Measurements from ENCODE around the gene KIF15. TPM values are rescaled to one million over a fixed set of nuclear protein-coding genes. Genes with fewer than 3 reads are reported as not detected.

KIF15 gene
- total RNA-seq, 1 experiment from 2014 or later, result 21.9 TPM

DNA sequence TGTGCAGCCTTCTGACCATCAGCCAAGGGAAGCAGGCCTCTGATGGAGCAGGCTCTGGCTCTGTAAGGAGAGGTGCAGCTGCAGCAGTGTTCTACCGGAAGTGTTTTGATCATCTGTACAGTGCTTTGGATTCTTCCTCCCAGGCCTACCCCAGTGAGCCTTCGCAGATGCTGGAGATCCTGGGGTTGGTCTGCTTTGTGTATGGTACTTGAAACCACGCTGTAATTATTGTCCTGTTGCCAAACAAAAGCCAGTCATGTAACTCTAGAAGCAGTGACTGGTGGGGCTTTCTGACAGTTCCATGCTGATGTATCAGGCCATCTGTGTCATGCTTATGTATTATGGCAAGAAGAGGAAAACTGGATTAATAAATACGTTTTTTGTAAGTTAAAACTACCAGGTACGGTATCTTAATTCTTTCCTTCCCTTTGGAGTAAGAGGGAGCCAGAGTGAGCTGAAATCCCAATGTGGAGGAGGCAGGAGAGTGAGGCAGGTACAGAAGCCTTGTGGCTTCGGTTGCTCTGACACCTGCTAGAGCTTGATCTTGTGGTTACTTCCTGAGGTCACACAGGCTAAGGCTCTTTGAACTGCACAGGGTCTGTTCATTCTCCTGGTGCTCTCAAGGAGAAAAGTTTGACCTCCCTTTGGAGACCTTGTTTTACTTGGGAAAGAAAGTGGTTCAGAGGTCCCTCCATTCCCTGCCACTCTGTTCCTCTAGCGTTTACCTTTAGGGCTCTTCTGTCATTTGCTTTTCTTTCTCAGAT is 103.9 kb downstream of the KIF15 start:
- DNase-seq (ENCODE audit: low spot score), result no peak
- no peak overlapping the region for H3K4me3 ChIP-seq (ENCODE audit: low read depth, low read length, poor library complexity, severe bottlenecking)
- H3K4me1 ChIP-seq (ENCODE audit: insufficient read depth, low read length, poor library complexity, severe bottlenecking), result no peaks in the 10 kb centered on the region
- POLR2A ChIA-PET (ENCODE audit: low non-redundant PET), result no interaction called here
- no peaks in the 10 kb centered on the region for H3K36me3 ChIP-seq (ENCODE audit: insufficient read depth, low read length, poor library complexity, severe bottlenecking)
- intact Hi-C loops (cut with micrococcal nuclease; ENCODE audit: unreplicated experiment), result no loop called here
- no peaks in the 10 kb centered on the region for H3K9me3 ChIP-seq (ENCODE audit: low read depth, low read length, poor library complexity, severe bottlenecking)
- TF ChIP-seq, protein P1, sequence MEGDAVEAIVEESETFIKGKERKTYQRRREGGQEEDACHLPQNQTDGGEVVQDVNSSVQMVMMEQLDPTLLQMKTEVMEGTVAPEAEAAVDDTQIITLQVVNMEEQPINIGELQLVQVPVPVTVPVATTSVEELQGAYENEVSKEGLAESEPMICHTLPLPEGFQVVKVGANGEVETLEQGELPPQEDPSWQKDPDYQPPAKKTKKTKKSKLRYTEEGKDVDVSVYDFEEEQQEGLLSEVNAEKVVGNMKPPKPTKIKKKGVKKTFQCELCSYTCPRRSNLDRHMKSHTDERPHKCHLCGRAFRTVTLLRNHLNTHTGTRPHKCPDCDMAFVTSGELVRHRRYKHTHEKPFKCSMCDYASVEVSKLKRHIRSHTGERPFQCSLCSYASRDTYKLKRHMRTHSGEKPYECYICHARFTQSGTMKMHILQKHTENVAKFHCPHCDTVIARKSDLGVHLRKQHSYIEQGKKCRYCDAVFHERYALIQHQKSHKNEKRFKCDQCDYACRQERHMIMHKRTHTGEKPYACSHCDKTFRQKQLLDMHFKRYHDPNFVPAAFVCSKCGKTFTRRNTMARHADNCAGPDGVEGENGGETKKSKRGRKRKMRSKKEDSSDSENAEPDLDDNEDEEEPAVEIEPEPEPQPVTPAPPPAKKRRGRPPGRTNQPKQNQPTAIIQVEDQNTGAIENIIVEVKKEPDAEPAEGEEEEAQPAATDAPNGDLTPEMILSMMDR (conservative IDR thresholded peaks at IDR 0.05; ENCODE audit: low read depth, low read length), result no peak
- no peak for TF ChIP-seq EZH2 (IDR thresholded peaks at IDR 0.05; ENCODE audit: borderline replicate concordance, low read depth, low read length, poor library complexity, severe bottlenecking)
- no TSS peak for BruUV-seq (replicated peaks)
- H3K27me3 ChIP-seq (replicated peaks; ENCODE audit: insufficient read depth, low read depth, low read length, poor library complexity), result no peaks in the 10 kb centered on the region
- H3K27ac ChIP-seq (ENCODE audit: low read depth, low read length, poor library complexity, severe bottlenecking), result no peak overlapping the region
- CTCF ChIA-PET, result no interaction called here

DNA sequence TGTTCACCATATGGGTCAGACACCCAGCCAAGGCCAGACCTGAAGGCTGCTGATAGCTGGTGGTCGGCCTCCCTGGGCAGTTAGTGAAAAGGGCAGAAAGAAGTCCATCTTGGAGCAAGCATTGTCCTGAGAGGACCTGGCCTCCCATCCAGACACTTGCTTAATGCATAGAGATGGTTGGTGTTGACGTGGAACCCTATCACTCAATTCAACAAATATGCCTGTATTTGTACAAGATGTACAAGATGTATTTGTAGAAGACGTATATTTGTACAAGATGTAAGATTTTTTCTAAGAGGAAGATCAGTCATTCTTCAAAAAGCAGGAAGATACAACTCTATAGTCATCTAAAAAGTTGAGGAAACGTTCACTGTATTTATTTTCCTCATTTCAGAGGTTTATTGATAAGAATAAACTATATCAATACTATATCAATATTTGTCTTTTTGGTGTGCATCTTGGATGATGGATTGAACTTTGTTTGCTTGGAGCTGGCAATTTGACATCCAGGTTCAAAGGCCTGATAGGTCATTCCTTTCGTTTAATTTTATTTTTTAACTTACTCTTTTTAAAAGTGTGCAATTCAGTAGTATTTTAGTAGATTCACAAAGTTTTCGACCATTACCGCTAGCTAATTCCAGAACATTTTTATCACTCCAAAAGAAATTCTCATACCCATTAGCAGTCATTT is 106.0 kb downstream of the KIF15 start:
- DNase-seq (ENCODE audit: low spot score), result no peak
- Histone ChIP-seq H3K27me3 (replicated peaks; ENCODE audit: insufficient read depth, low read depth, low read length, poor library complexity) (no peaks in the 10 kb centered on the region), H3K36me3 (ENCODE audit: insufficient read depth, low read length, poor library complexity, severe bottlenecking) (no peaks in the 10 kb centered on the region), H3K27ac (ENCODE audit: low read depth, low read length, poor library complexity, severe bottlenecking) (no peak overlapping the region), H3K4me1 (ENCODE audit: insufficient read depth, low read length, poor library complexity, severe bottlenecking) (no peaks in the 10 kb centered on the region), H3K9me3 (ENCODE audit: low read depth, low read length, poor library complexity, severe bottlenecking) (no peaks in the 10 kb centered on the region), H3K4me3 (ENCODE audit: low read depth, low read length, poor library complexity, severe bottlenecking) (no peak overlapping the region)
- ChIA-PET CTCF (no interaction called here), POLR2A (ENCODE audit: low non-redundant PET) (no interaction called here)
- no TSS peak for BruUV-seq (replicated peaks)
- intact Hi-C loops (cut with micrococcal nuclease; ENCODE audit: unreplicated experiment), result no loop called here
- TF ChIP-seq EZH2 (IDR thresholded peaks at IDR 0.05; ENCODE audit: borderline replicate concordance, low read depth, low read length, poor library complexity, severe bottlenecking), result no peak
- TF ChIP-seq, protein P1 (conservative IDR thresholded peaks at IDR 0.05; ENCODE audit: low read depth, low read length), result no peak

- TF ChIP-seq, protein P1 (conservative IDR thresholded peaks at IDR 0.05; ENCODE audit: low read depth, low read length), result no peak
- no peak for TF ChIP-seq EZH2 (IDR thresholded peaks at IDR 0.05; ENCODE audit: borderline replicate concordance, low read depth, low read length, poor library complexity, severe bottlenecking)
- intact Hi-C loops (cut with micrococcal nuclease; ENCODE audit: unreplicated experiment), result no loop called here
- POLR2A ChIA-PET (ENCODE audit: low non-redundant PET), result interaction anchor here (0.5 kb wide), 1 partner anchor 17 kb away, joined by 4 read pairs; no protein-coding TSS in a partner anchor
- no peaks in the 10 kb centered on the region for H3K36me3 ChIP-seq (ENCODE audit: insufficient read depth, low read length, poor library complexity, severe bottlenecking)
- no peaks in the 10 kb centered on the region for H3K27me3 ChIP-seq (replicated peaks; ENCODE audit: insufficient read depth, low read depth, low read length, poor library complexity)
- no peaks in the 10 kb centered on the region for H3K4me1 ChIP-seq (ENCODE audit: insufficient read depth, low read length, poor library complexity, severe bottlenecking)
- H3K27ac ChIP-seq (ENCODE audit: low read depth, low read length, poor library complexity, severe bottlenecking), result no peak overlapping the region
- no peak for DNase-seq (ENCODE audit: low spot score)
- no peaks in the 10 kb centered on the region for H3K9me3 ChIP-seq (ENCODE audit: low read depth, low read length, poor library complexity, severe bottlenecking)
- CTCF ChIA-PET, result no interaction called here
- no TSS peak for BruUV-seq (replicated peaks)
- H3K4me3 ChIP-seq (ENCODE audit: low read depth, low read length, poor library complexity, severe bottlenecking), result no peak overlapping the region
Measured at GRCh38 chr3:44870375-44871061, 108.9 kb downstream of the KIF15 start.

Measured in A673 (cell line).